Skeletal muscle satellite cell (primary cell): ENCODE data around the gene PAK4.
A peak's percentile ranks its signal among the peaks of the same experiment; 100 is the strongest.

Source experiments
- H3K27me3 ChIP-seq: 2 replicates; pipeline ENCODE4 v1.7.0; 2013; ENCODE audit warnings: low read length; ENCODE audit not compliant: control insufficient read depth, insufficient read depth
- H3K36me3 ChIP-seq: 2 replicates; pipeline ENCODE4 v1.7.0; 2013; ENCODE audit warnings: mild to moderate bottlenecking, control low read depth, low read length; ENCODE audit not compliant: insufficient read depth
- H3K4me1 ChIP-seq: 2 replicates; pipeline ENCODE4 v1.7.0; 2013; ENCODE audit warnings: low read length; ENCODE audit not compliant: control insufficient read depth, insufficient read depth
- H3K4me2 ChIP-seq: 2 replicates; pipeline ENCODE4 v1.7.0; 2013; ENCODE audit warnings: mild to moderate bottlenecking, low read length
- H3K4me3 ChIP-seq: 2 replicates; pipeline ENCODE4 v1.7.0; 2013; ENCODE audit warnings: low read length
- H3K9ac ChIP-seq: 2 replicates; pipeline ENCODE4 v1.7.0; 2013; ENCODE audit warnings: mild to moderate bottlenecking, low read depth, low read length, moderate library complexity
- H3K9me3 ChIP-seq: replicated peaks from 2 replicates; pipeline ENCODE4 v1.7.0; 2013; ENCODE audit warnings: mild to moderate bottlenecking, control low read depth, low read length

PAK4 gene

DNA sequence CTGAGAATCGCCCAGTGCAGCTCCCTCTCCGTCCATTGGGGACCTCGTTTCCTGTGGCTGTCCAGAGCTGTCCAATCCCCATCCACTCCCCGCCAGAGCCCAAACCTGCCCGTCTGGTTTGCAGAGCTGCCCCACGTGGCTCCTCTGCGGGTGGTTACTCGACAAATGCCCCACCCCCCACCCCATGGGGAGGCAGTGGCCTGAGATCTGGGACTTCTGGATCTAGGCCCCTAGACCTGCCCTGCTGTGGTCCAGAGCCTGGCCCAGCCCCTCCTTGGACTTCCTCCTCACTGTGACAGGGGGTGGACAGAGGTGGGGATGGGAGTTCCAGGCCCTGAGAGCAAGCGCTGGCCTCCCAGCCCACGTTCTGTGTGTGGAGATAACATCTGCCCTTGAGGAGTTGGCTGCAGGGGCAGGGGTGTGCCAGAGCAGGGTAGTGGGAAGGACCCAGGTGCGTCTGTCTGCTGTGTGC lies 29.1 kb downstream of the PAK4 start:
- Histone ChIP-seq H3K4me3 (no peak overlapping the region), H3K4me1 (peaks cover 12% of the 10 kb centered on the region), H3K27me3 (no peaks in the 10 kb centered on the region), H3K4me2 (no peak overlapping the region), H3K36me3 (no peaks in the 10 kb centered on the region), H3K9ac (no peak overlapping the region), H3K9me3 (no peaks in the 10 kb centered on the region)

- no peak overlapping the region for H3K4me3 ChIP-seq
- H3K9ac ChIP-seq = no peak overlapping the region
Measured at GRCh38 chr19:39155114-39155700, 29.6 kb downstream of the PAK4 start.

GRCh38 chr19:39155741-39156140 lies 30.2 kb downstream of the PAK4 start:
- H3K4me3 ChIP-seq = no peak overlapping the region
- no peaks in the 10 kb centered on the region for H3K9me3 ChIP-seq
- H3K27me3 ChIP-seq = no peaks in the 10 kb centered on the region
- H3K4me2 ChIP-seq = no peak overlapping the region
- H3K9ac ChIP-seq = no peak overlapping the region
- no peaks in the 10 kb centered on the region for H3K36me3 ChIP-seq
- peaks cover 20% of the 10 kb centered on the region for H3K4me1 ChIP-seq

More at GRCh38 chr19:39155114-39155700, 29.6 kb downstream of the PAK4 start:
- Histone ChIP-seq H3K27me3 (no peaks in the 10 kb centered on the region), H3K4me2 (no peak overlapping the region), H3K36me3 (no peaks in the 10 kb centered on the region), H3K9me3 (no peaks in the 10 kb centered on the region), H3K4me1 (peaks cover 15% of the 10 kb centered on the region)

DNA sequence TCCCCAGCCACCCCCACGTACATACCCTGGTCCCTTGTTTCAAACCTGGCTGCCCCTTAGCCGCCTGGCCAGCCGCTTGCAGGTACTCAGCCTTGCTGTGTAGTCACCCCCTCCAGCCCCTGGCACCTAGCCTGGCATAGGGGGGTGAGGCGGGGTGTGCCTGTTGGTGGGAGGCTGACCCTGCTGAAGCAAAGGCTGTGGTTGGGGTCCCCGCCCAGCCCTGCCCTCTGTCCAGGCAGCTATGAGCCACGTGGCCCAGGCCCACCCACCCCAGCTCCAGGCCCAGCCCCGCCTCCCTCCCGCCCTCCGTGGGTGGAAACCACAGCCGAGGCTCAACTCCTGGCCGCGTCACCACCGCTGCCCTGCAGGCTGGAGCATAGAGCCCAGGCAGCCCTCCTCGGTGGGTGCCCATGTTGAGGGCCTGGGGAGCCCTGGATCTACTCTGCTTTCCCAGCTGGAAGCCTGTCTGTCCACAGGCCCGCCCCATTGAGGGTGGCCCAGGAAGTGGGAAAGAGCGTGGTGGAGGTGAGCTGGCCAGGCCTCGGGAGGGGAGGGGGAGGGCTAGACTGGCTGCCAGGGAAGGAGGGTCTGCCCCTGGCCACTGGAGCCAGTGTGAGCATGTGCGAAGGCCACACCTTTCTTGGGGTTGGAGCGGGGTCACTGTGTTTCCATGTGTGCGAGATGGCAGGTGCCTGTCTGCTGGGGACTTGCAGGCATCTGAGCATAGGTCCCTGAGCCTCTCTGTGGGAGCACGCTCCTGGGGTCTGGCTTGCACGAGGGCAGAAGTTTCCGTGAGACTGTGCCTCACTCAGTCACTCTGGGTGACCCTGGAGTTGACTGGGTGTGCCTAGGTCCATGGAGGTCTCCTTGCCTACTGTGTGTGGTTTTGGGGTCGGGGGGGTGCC lies 31.0 kb downstream of the PAK4 start:
- Histone ChIP-seq H3K9me3 (no peaks in the 10 kb centered on the region), H3K36me3 (no peaks in the 10 kb centered on the region), H3K27me3 (no peaks in the 10 kb centered on the region), H3K4me3 (no peak overlapping the region), H3K9ac (no peak overlapping the region), H3K4me2 (peak overlapping the region; percentile 66), H3K4me1 (peaks cover 28% of the 10 kb centered on the region)

- Histone ChIP-seq H3K9ac (no peak overlapping the region), H3K27me3 (no peaks in the 10 kb centered on the region), H3K9me3 (no peaks in the 10 kb centered on the region), H3K36me3 (no peaks in the 10 kb centered on the region), H3K4me1 (peaks cover 28% of the 10 kb centered on the region), H3K4me3 (no peak overlapping the region), H3K4me2 (no peak overlapping the region)
Measured at GRCh38 chr19:39157275-39157996, 31.9 kb downstream of the PAK4 start.

GRCh38 chr19:39157997-39158389 lies 32.4 kb downstream of the PAK4 start:
- H3K4me2 ChIP-seq = no peak overlapping the region
- H3K9ac ChIP-seq = no peak overlapping the region
- H3K4me3 ChIP-seq = no peak overlapping the region
- peaks cover 28% of the 10 kb centered on the region for H3K4me1 ChIP-seq
- H3K27me3 ChIP-seq = no peaks in the 10 kb centered on the region
- H3K9me3 ChIP-seq = no peaks in the 10 kb centered on the region
- no peaks in the 10 kb centered on the region for H3K36me3 ChIP-seq

DNA sequence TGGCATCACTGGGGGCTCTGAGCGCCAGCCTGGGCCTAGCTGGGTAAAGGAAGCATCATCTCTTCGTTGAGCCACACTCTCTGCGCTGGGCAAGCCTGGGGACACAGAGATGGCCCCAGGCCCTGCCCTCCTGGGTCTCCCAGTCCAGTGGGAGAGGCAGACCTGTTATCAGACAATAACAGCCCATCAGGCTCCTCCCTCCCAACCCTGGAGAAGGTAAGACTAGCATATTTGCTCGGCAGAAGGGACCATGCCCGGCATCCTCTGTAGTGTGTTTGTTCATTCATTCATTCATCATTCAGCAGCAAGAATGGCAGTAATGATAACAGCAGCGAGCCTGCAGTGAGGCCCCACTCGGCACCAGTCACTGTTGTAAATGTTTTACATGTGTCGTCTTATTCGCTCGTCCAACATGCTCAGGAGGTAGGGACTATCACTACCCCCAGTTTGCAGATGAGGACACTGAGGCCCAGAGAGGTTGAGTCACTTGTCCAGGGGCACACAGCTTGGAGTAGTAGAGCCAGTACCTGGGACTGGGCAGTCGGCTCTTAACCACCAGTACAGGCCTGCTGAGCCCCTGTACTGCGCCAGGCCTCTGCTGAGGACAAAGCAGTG lies 33.2 kb downstream of the PAK4 start:
- H3K4me3 ChIP-seq = no peak overlapping the region
- no peaks in the 10 kb centered on the region for H3K27me3 ChIP-seq
- H3K9me3 ChIP-seq = no peaks in the 10 kb centered on the region
- H3K4me1 ChIP-seq = peaks cover 28% of the 10 kb centered on the region
- no peak overlapping the region for H3K4me2 ChIP-seq
- H3K36me3 ChIP-seq = no peaks in the 10 kb centered on the region
- H3K9ac ChIP-seq = no peak overlapping the region

GRCh38 chr19:39160523-39160861 lies 34.9 kb downstream of the PAK4 start:
- no peaks in the 10 kb centered on the region for H3K27me3 ChIP-seq
- no peak overlapping the region for H3K9ac ChIP-seq
- H3K36me3 ChIP-seq = no peaks in the 10 kb centered on the region
- H3K4me2 ChIP-seq = no peak overlapping the region
- no peaks in the 10 kb centered on the region for H3K9me3 ChIP-seq
- no peak overlapping the region for H3K4me3 ChIP-seq
- H3K4me1 ChIP-seq = peaks cover 28% of the 10 kb centered on the region

GRCh38 chr19:39160889-39161672 lies 35.5 kb downstream of the PAK4 start:
- Histone ChIP-seq H3K4me2 (no peak overlapping the region), H3K9ac (no peak overlapping the region), H3K36me3 (no peaks in the 10 kb centered on the region), H3K9me3 (no peaks in the 10 kb centered on the region), H3K27me3 (no peaks in the 10 kb centered on the region), H3K4me1 (peaks cover 26% of the 10 kb centered on the region), H3K4me3 (no peak overlapping the region)

DNA sequence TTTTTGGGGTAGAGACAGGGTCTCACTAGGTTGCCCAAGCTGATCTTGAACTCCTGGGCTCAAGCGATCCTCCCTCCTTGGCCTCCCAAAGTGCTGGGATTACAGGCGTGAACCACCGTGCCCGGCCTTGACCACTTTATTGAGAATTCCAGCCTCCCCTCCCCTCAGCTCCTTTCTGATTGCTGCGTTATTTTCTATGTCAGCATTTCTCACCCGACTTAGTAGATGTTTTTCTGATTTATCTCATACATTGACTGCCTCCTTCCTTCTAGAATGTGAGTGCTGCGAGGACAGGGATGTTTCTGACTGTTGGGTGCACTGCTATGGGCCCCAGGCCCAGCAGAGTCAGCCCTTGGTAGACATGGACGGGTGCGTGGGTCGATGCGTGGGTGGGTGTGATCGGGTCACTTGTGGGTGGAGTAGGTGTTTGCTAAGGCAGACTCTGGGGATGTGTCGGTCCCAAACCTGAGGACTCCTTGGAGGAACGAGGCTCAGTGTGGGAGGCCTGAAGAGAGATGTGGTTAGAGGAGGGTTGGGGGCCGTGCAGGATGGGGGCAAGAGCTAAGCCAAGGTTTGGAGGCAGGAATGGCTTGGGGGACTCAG lies 37.0 kb downstream of the PAK4 start:
- no peak overlapping the region for H3K9ac ChIP-seq

More for the DNA sequence above, 37.0 kb downstream of the PAK4 start:
- H3K36me3 ChIP-seq = no peaks in the 10 kb centered on the region
- no peaks in the 10 kb centered on the region for H3K9me3 ChIP-seq
- H3K4me2 ChIP-seq = no peak overlapping the region
- no peaks in the 10 kb centered on the region for H3K27me3 ChIP-seq
- no peak overlapping the region for H3K4me3 ChIP-seq
- peaks cover 16% of the 10 kb centered on the region for H3K4me1 ChIP-seq
